Stimulated activated naive CD4-positive, alpha-beta T cell treated with Interleukin-2 at 50 U/mL for 16 hours (primary cell): ENCODE results near the gene EFTUD2.
"Not testable (repeated sequence)": the region's sequence is repeated elsewhere in the genome, so short reads cannot be mapped to it uniquely, and the experiment has no call there.

Source experiments
- DNase-seq: peaks from one replicate; lab custom pipeline; 2025; lab: John Stamatoyannopoulos, UW

EFTUD2 gene

DNA sequence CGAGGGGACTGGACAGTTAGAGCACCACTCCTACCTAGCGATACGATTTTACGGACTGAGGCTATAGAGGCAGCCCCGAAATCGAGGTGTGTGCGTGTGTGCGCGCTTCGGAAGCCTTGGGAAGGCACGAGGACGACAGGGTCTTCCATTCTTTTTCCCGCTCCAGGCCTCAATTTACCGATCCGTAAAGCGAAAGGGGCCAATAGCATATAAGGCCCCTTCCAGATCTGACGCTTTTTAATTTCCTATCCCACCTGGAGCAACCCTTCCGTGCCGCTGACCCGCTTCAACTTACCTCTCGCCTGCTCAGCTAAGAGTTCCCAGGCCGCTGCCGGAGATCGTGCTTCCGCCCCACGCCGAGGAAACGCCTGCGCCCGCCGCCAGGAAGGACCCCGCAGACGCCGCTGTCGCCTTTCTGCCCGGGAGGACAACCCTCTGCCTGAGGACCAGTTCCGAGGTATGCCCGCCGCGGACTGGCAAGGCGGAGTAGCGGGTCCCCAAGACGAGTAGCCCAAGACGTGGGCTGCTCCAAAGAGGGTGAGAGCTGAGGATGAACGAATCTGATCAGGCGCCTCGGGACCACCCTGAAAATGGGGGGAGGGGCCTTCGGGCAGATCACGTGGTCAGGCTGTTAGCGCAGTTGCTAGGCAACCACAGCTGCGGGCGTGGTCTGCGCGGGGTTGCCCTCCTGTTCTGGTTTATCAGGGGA lies at the start of gene EFTUD2:
Gene EFTUD2 (minus strand): TSS at position 372 of the 709 bp plus-strand sequence. CDS start 4,924 bp downstream, outside the sequence.
- peak; percentile 93 for DNase-seq

DNA sequence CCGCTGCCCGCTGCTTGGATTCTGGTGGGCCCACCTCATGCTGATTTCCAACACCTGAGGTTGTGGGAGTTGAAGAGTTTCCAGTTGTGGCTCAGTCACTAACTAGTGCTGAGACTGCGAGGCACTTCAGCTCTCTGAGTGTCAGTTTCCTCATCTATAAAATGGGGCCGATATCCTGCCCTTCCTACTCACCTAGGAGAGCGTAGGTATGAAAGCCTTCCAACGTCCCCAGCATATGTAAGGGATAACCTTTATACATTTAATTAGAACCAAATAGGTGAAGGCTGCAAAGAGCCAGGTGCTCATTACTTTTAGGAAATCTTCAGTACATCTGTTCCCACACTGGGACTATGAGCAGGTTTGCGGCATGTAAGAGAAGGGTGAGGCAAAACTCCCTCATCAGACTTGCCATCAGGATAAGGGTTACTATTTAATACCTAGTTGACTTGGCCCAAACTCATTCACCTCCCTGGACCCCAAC lies 49.1 kb upstream of the EFTUD2 start:
- no peak for DNase-seq

DNA sequence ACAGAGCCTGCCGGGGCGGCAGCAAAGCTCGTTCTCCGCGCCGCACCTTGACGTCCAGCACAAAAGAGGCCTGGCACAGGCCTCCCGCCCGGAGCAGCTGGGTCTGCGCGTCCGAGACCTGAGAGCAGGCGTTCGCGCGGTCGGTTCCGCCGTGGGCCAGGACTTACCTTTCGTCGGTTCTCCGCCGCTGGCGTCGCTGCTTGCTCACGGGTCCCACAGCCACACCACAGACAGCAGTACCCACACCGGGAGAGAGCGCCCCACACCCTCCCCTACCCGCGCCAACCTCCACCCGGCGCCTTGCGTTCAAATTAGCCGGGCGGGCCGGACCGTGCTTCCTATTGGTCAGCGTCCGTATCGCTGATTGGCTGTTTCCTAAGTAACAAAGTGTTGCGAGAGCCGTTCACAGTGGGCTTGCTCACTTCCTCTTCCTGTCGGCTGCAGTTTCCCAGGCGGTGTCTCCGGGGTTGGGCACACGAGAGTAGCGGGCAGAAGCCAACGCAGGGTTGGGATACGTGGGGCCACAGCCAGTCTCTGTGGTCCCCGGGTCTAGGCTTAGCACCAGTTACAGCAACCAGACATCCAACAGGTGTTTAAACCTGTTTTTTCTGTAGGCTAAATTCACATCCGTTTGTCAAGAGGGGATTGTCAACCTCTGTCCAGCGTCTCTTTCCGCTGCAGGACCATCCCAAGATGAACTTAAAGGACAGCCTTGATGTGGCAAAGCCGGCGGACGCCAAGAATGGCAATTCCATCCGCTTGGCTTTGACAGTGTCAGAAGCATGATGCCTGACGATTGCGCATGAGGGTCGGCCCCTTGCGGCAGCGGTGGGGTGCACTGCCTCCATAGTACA lies 48.4 kb upstream of the EFTUD2 start, which contains the start of gene KIF18B:
Gene KIF18B (minus strand): TSS at position 313 of the 854 bp plus-strand sequence. CDS start 11,429 bp downstream, outside the sequence.
- peak; percentile 85 for DNase-seq

GRCh38 chr17:44945652-44946051 lies 46.4 kb upstream of the EFTUD2 start:
- not testable (repeated sequence) for DNase-seq

- no peak for DNase-seq
Measured at GRCh38 chr17:44942456-44942855, 43.2 kb upstream of the EFTUD2 start.

DNA sequence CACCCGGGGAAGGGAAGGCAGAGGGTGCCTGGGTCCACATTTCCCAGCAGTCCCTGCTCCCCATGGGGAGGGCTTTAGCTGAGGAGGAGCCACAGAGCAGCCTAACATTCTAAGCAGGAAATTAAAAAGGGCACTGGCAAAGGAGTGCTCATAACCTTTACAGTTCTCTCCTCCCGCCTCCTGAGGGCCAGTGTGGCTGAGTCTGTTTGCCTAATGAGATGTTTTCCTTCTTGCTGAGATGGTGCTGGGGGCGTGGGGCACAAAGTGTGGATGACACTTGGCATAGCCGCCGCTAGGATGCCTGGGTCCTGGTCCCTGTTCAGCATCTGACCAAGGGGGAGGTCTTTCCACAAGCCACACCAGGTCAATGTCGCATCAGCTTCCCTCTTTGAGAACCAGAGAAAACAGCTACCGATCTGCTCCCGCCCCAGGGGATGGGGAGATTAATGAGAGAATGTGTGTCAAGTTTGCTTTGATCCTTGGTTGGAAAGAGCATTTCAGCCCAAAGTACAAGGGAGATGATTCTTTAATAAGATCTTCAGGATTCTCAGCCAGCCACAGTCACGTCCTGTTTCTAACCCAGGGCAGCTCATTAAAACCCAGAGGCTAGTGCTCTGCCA lies 42.6 kb upstream of the EFTUD2 start:
- no peak for DNase-seq

- no peak for DNase-seq
Measured at GRCh38 chr17:44940768-44941167, 41.5 kb upstream of the EFTUD2 start.

- DNase-seq: no peak
Measured at GRCh38 chr17:44940317-44940716, 41.1 kb upstream of the EFTUD2 start.

- DNase-seq: no peak
Measured at GRCh38 chr17:44935116-44935515, 35.9 kb upstream of the EFTUD2 start.

DNA sequence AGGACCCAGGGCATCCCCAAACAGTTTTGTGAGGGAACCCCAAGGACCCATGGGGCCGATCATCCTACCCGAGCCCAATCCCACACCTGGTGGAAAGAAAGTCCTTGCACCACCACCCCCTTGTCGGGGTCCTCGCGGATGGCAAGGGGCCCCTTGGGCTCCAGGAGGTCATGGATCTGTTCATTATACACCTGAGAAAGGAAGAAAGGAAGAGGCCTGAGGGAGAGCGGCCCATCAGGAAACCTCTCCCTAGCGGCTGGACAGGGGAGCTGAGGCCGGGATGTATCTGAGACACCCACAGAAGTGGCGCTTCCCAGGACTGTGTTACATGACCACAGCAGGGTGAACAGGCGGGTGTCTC lies 35.5 kb upstream of the EFTUD2 start:
- no peak for DNase-seq

- DNase-seq: no peak
Measured at GRCh38 chr17:44933824-44934744, 34.8 kb upstream of the EFTUD2 start.

DNA sequence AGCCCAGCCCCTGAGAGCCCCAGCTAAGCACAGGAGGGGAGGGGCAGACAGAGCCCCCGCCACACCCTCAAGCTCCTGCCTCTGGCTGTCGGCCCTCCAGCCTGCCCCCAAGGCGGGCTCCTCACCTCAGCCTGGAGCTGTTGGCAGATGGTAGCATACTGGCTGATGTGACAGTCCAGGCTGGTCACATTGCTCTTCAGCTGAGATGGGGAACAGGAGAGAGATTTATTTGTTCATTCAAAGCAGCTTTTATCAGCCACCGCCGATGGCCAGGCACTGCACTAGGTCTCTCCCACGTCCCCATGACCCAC lies 33.5 kb upstream of the EFTUD2 start:
- DNase-seq: no peak

DNA sequence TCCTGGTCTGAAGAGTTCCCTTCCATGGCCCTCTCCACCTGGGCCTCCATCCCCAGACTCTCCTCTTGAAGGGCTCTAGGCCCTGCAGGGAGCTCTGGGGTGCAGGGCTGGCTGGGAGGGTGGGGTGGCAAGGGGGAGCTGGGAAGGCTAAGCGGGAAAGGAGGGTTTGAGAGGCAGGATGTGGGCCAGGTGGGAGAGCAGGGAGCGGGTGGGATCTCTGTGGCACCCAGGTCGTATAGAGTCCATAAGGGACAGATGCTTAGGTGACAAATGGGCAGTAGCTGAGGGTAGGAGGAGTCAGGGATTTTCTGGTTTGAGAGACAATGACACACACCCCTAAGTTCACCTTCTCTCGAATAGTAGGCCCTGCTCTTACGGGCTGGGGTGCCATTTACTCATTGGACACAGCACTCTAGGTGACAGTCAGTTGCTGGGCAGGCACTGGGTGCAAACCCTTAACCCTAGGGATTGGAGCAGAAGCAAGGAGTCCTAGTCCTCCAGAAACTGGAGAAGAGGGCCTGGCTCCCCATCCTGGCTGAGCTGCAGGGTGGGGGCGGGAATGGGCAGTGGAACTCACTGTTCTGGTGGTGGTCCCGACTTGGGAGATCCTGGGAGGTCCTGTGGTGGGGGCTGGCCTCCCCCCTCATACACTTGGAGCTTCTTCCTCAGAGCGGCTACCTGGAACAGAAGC lies 33.0 kb upstream of the EFTUD2 start:
- DNase-seq: no peak

- DNase-seq: no peak
Measured at GRCh38 chr17:44931376-44931775, 32.1 kb upstream of the EFTUD2 start.

- no peak for DNase-seq
Measured at GRCh38 chr17:44930667-44931066, 31.4 kb upstream of the EFTUD2 start.

DNA sequence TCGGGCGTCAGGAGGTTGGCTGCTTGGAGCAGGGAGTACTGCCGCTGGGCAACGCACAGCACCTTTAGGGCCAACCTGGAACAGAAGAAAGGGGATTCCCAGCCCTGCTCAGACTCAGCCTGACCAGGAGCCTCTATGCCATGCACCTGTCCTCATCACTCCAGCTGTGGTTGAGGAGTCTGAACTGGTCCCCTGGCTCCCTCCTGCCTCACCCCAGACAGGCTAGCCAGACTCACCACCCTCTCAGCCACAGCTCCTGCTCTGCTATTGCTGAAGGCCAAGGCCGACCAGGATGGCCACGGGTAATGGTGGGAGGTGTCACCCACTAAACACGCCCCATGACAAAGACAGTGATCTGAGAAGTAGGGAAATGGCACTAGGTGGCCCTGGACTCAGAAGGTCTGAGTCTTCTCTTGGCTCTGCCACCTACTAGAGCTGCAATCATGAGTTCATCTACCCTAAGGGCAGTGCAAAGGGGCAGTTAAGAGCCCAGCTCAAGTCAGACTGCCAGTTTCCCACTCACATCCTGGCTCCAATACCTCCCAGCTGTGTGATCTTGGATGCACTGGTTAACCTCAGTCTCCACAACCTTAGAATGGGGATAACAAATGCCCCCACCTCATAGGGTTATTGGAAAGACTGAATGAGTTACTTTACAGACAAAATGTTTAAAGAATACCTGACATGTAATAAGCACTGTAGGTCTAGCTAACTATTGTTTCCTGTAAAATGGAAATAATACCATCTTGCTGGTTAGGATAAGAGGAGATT lies 29.9 kb upstream of the EFTUD2 start:
- DNase-seq: no peak

DNA sequence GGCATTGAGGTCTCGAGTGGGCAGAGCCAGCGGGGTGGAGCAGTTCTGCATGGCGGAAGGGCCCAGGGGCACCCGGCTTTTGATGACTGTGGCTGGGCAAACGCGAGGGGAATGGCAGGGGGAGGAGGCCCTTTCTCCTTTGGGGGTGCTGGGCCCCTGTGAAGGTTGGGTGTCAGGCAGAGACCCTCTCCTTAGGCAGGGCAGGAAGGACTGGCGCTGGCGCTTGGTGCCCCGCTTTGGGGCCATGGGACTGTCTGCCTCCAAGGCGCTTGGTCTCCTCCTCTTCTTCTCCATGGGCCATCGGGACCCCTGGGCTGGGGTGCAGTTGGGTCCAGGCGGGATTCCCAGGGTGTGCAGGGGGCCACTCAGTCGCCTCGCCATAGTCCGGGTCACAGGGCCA lies 28.9 kb upstream of the EFTUD2 start:
- DNase-seq: no peak

DNA sequence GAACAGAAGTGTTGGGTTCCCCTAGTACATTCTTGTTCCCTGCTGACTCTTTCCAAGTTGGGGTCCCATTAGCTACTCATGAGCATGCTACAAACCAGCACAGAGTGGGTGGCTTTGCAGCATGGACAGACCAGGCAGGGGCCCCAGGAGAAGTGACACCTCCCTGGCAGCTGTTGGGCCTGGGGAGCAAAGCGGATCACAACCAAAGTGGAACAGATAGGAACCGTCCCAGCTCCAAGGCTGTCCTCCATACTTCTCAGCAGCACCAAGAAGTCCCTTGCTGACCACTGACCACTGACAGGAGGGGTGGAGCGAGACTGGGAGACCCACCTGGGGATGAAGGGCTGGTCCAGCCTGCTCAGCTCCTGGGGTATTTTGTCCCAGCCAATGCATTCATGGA lies 28.5 kb upstream of the EFTUD2 start:
- DNase-seq: no peak

DNA sequence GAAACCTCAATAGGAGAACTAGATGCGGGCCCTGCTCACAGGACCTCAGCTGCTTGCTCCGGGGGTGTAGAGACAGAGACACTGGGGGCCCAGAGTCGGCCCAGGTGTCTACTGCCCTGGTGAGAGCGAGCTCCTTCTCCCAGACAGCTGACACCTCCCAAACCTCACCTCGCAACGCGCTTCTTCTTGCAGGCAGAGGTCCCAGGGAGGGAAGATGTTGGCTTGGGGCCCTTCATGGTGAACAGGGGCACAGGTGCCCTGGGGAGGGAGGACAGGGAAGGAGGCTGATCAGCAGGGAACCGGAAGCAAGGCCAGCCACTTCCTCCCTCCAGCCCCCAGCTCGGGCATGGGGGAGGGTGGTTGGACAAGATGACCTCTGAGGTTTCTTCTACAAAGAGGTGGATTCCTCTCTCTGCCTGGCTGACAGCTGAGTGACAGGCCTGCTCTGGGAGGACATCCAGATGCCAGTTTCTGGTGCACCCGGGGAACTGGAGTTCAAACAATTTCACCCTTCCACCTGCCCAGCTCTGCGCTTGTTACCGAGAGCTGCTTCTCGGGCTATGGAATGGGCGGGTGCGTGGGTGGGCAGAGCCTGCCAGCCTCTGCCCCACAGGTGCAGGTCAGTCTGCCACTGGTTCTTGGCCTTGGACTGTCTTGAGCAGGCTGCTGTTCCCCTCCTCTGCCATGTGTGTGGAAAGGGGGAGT lies 27.7 kb upstream of the EFTUD2 start:
- no peak for DNase-seq
